ENCODE results near the gene LRGUK. TPM values are rescaled to one million over a fixed set of nuclear protein-coding genes. Genes with fewer than 3 reads are reported as not detected.

The LRGUK gene
- total and polyA plus RNA-seq, 2 donors (not counting 1 experiment from before 2014, with no cell fraction given), result 0.27 to 0.49 TPM

- Histone ChIP-seq H3K4me2 (replicated peaks; ENCODE audit: low read depth, low read length, poor library complexity, severe bottlenecking) (no peak overlapping the region), H3K27ac (ENCODE audit: low read length in 2 of 2) (no peak overlapping the region), H4K20me1 (ENCODE audit: control insufficient read depth, insufficient read depth, low read length, poor library complexity, severe bottlenecking) (no peaks in the 10 kb centered on the region), H2AFZ (ENCODE audit: insufficient read depth, low read depth, low read length, poor library complexity, severe bottlenecking) (no peak overlapping the region), H3K9me3 (ENCODE audit: control extremely low read depth in 1 of 3, control insufficient read depth in 2 of 3, insufficient read depth in 1 of 3, low read length in 2 of 3) (no peaks in the 10 kb centered on the region), H3K4me1 (ENCODE audit: control insufficient read depth in 2 of 2, insufficient read depth in 2 of 2, low read length in 2 of 2) (no peaks in the 10 kb centered on the region), H3K4me3 (ENCODE audit: control extremely low read depth in 1 of 5, extremely low read depth in 1 of 5, insufficient read depth in 1 of 5, low read depth in 2 of 5, low read length in 4 of 5) (no peak overlapping the region), H3K9ac (ENCODE audit: low read length) (no peak overlapping the region), H3K79me2 (ENCODE audit: control insufficient read depth, insufficient read depth, low read length) (no peaks in the 10 kb centered on the region), H3K27me3 (replicated peaks in 1 of 4; ENCODE audit: control extremely low read depth in 1 of 4, control insufficient read depth in 3 of 4, insufficient read depth in 4 of 4, low read length in 3 of 4) (no peaks in the 10 kb centered on the region), H3K36me3 (replicated peaks in 1 of 2; ENCODE audit: control extremely low read depth in 1 of 2, control insufficient read depth in 1 of 2, extremely low read depth in 1 of 2, insufficient read depth in 2 of 2, low read length in 1 of 2) (no peaks in the 10 kb centered on the region)
- Mint-ChIP-seq H3K27ac (no peak overlapping the region), H3K4me1 (peaks cover 7% of the 10 kb centered on the region), H3K9me3 (ENCODE audit: insufficient read depth) (no peaks in the 10 kb centered on the region), H3K4me3 (no peak overlapping the region), H3K27me3 (peaks cover 3% of the 10 kb centered on the region)
- intact Hi-C loops (cut with micrococcal nuclease), result no loop called here
- POLR2A ChIA-PET, result no interaction called here
- CTCF ChIA-PET, result no interaction called here
- no peak for ATAC-seq (ENCODE audit: low read depth)
- TF ChIP-seq EZH2 (IDR thresholded peaks at IDR 0.05; ENCODE audit: borderline replicate concordance, insufficient read depth, low read depth, low read length, poor library complexity, severe bottlenecking), result no peak
- no peak for DNase-seq
- WGBS (ENCODE audit: insufficient coverage), result 100% methylated on average over 1 of the region's 6 CpGs
Measured at GRCh38 chr7:134179036-134180011, 52.2 kb downstream of the LRGUK start.

- peaks cover 3% of the 10 kb centered on the region for H3K27me3 Mint-ChIP-seq
- Histone ChIP-seq H3K36me3 (replicated peaks in 1 of 2; ENCODE audit: control extremely low read depth in 1 of 2, control insufficient read depth in 1 of 2, extremely low read depth in 1 of 2, insufficient read depth in 2 of 2, low read length in 1 of 2) (no peaks in the 10 kb centered on the region), H4K20me1 (ENCODE audit: control insufficient read depth, insufficient read depth, low read length, poor library complexity, severe bottlenecking) (no peaks in the 10 kb centered on the region), H3K4me2 (replicated peaks; ENCODE audit: low read depth, low read length, poor library complexity, severe bottlenecking) (no peak overlapping the region), H3K9ac (ENCODE audit: low read length) (no peak overlapping the region), H3K4me1 (ENCODE audit: control insufficient read depth in 2 of 2, insufficient read depth in 2 of 2, low read length in 2 of 2) (no peaks in the 10 kb centered on the region), H3K9me3 (ENCODE audit: control extremely low read depth in 1 of 3, control insufficient read depth in 2 of 3, insufficient read depth in 1 of 3, low read length in 2 of 3) (no peaks in the 10 kb centered on the region), H3K27me3 (replicated peaks in 1 of 4; ENCODE audit: control extremely low read depth in 1 of 4, control insufficient read depth in 3 of 4, insufficient read depth in 4 of 4, low read length in 3 of 4) (no peaks in the 10 kb centered on the region), H3K27ac (ENCODE audit: low read length in 2 of 2) (no peak overlapping the region), H3K79me2 (ENCODE audit: control insufficient read depth, insufficient read depth, low read length) (no peaks in the 10 kb centered on the region), H2AFZ (ENCODE audit: insufficient read depth, low read depth, low read length, poor library complexity, severe bottlenecking) (no peak overlapping the region), H3K4me3 (ENCODE audit: control extremely low read depth in 1 of 5, extremely low read depth in 1 of 5, insufficient read depth in 1 of 5, low read depth in 2 of 5, low read length in 4 of 5) (no peak overlapping the region)
- TF ChIP-seq EZH2 (IDR thresholded peaks at IDR 0.05; ENCODE audit: borderline replicate concordance, insufficient read depth, low read depth, low read length, poor library complexity, severe bottlenecking) (no peak), CTCF (IDR thresholded peaks at IDR 0.05) (no peak)
- DNase-seq, result no peak
- WGBS (ENCODE audit: insufficient coverage), result no CpG with 5 or more reads among the region's 1 CpG
- intact Hi-C loops (cut with micrococcal nuclease), result no loop called here
- no peak for ATAC-seq (ENCODE audit: low read depth)
- H3K4me1 Mint-ChIP-seq, result no peaks in the 10 kb centered on the region
- H3K9me3 Mint-ChIP-seq (ENCODE audit: insufficient read depth), result no peaks in the 10 kb centered on the region
- ChIA-PET POLR2A (interaction anchor here (0.6 kb wide), 1 partner anchor 303 kb away, joined by 7 read pairs; no protein-coding TSS in a partner anchor), CTCF (no interaction called here)
- H3K27ac Mint-ChIP-seq, result no peak overlapping the region
- no peak overlapping the region for H3K4me3 Mint-ChIP-seq
Measured at GRCh38 chr7:134180376-134180775, 53.2 kb downstream of the LRGUK start.
